Adrenal gland (tissue), 5 donors: ENCODE results near the gene ZNF205.

ENCODE experiments used
- CTCF ChIP-seq, 6 experiments: fragments of 450-650 bp in 4 of 6; fragments of 200-600 bp in 2 of 6; sonication (generic) in 1 of 6; IDR thresholded peaks; 1 replicate in 5 of 6; 2 replicates in 1 of 6; pipeline versions ENCODE4 v1.5.1 to v1.8.0; 2016 to 2021; ENCODE audit warnings: antibody characterized with exemption in 6 of 6, mild to moderate bottlenecking in 2 of 6, moderate library complexity in 1 of 6
- POLR2A ChIP-seq, 2 donors: fragments of 450-650 bp; IDR thresholded peaks; one replicate each; pipeline ENCODE4 v1.6.1; 2017; ENCODE audit warnings: antibody characterized with exemption in 2 of 2, mild to moderate bottlenecking in 2 of 2, moderate library complexity in 1 of 2
- donor health status: DM: no; HTN: no; CAD: no.

DNA sequence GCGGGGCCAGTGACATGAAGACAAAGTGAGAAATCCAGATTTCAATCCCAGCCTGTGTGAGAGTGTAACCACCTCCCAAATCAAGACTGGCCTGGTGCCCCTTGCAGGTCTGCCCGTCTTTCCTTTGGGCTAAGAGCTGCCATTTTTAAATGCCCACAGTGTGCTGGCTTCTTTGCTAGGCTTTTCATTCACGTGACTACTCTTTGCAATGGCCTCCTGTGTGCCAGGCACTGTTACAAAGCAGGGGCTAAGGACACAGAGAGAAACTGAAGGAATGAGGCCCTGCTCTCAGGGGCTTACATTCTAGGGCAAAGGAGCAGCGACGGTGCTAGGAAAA, 13.0 kb upstream of the ZNF205 start:
- TF ChIP-seq CTCF (IDR thresholded peaks at IDR 0.05), result no peak
- no peak for TF ChIP-seq POLR2A (IDR thresholded peaks at IDR 0.05)
